HPDE6-E6E7 (cell line): Measurements from ENCODE around the gene MT1X.

Experiments
- DNase-seq: peaks from one replicate; pipeline ENCODE4 v3.0.0; 2011; ENCODE audit warnings: missing footprints; ENCODE audit errors: extremely low spot score

MT1X gene

GRCh38 chr16:56679078-56679730 lies 3.1 kb upstream of the MT1X start:
- DNase-seq = no peak

DNA sequence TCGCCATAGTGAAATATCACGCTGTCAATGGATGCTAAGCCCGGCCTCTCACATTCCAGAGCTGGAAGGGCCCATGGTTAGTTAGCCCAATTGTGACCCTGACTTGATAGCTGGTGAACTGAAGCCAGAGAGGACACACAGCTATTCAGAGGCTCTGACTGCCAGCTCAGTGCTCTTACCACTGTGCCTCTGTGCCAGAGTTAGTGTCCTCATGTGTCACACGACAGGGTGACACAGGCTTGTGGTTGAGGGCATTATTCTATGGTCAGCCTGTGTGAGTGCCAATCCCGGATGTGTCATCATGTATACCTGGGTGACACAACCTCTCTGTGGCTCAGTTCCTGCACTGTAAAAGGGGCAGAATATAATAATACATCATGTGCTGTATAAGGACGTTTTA lies 2.5 kb upstream of the MT1X start:
- DNase-seq = no peak

DNA sequence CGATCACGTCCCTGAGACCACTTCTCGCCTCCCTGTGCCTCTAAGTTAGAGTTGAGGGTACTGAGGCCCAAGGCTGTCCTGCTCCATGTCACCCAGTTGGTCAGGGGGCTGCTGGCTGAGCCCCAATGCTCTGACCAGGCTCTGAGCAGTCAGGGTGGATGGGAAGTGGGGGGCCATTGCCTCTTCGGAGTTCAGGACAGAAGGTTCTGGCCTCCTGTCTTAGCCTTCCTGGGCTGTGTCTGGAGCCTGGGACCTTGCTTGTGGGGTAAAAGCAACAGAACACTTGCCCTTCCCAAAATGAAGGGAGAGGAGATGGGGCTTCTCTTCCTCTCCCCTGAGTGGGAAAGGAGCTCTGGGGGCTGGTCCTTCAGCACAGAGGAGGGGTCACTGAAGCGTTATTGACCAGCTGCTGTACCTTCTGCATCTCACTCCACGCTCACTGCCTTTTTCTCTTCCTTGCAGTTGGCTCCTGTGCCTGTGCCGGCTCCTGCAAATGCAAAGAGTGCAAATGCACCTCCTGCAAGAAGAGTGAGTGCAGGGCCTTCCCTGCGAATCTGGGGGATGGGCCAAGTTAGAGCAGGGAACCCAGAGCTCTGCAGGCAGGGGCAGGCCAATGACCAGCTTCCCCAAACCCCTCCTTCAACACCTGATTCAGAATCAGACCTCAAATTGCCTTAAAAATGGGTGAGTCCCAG lies 580 bp downstream of the MT1X start:
- no peak for DNase-seq

DNA sequence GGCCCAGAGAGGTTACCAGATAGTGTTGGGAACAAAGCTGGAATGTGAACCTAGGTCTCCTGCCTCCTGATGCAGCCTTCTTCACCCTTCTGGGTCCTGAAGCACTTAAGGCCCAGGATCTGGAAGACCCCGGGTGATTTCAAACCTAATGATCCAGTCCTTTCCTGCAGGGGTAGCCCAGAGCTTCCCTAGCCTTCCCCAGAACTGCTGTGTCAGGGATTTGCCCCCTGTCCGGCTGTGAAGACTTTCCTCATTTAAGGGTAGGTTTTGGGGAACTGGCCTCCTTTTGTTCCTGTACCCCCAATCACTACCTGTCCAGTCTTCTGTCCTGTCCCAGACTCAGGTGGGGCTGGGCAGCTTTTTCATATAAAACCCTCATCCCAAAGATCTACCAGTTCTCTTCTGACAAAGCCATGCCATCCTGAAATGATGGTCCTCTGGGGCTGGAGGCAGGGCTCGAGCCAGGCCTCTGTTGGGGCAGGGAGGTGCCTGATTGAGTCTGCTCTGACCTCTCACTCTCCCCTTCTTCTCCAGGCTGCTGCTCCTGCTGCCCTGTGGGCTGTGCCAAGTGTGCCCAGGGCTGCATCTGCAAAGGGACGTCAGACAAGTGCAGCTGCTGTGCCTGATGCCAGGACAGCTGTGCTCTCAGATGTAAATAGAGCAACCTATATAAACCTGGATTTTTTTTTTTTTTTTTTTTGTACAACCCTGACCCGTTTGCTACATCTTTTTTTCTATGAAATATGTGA lies 1.3 kb downstream of the MT1X start:
- no peak for DNase-seq

GRCh38 chr16:56684256-56684925 lies 2.1 kb downstream of the MT1X start:
- no peak for DNase-seq

- DNase-seq = no peak
These were observed 2.8 kb downstream of the MT1X start for GRCh38 chr16:56684926-56685590.

DNA sequence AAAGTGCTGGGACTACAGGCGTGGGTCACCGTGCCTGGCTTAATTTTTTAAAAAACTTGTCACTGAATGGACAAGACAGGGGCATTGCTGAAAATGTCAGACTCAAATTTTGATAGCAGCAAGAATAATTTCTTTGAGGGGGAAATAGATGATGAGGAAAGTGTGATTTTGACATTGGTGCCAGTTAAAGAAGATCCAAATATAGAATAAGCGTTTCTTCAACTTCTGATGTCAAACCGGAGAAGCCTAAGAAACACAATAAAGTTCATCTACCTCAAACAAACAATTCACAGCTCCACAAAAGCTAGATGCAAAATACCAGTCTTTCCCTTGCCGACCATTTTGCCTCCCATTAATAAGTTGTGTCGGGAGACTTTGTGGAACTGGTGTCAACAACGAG lies 4.5 kb downstream of the MT1X start:
- DNase-seq = no peak

DNA sequence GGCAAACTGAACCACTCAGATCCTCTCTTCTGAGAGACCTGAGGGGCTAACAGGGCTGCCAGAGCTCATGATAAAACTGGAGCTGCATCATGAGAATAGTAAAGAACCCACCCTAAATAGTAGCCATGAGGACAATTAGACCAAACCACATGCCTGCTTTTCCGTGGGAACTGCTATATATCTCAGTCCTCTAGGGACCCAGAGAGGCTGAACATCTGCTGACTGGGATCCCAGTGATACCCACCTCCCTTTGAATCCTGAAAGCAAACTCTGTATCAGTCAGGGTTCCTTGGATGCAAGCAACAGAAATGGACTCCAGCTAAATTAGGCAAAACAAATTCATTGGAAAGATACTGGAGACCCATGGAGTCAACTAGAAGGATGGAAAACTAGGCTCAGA lies 6.5 kb downstream of the MT1X start:
- DNase-seq = no peak

GRCh38 chr16:56689171-56689570 lies 6.9 kb downstream of the MT1X start:
- no peak for DNase-seq

DNA sequence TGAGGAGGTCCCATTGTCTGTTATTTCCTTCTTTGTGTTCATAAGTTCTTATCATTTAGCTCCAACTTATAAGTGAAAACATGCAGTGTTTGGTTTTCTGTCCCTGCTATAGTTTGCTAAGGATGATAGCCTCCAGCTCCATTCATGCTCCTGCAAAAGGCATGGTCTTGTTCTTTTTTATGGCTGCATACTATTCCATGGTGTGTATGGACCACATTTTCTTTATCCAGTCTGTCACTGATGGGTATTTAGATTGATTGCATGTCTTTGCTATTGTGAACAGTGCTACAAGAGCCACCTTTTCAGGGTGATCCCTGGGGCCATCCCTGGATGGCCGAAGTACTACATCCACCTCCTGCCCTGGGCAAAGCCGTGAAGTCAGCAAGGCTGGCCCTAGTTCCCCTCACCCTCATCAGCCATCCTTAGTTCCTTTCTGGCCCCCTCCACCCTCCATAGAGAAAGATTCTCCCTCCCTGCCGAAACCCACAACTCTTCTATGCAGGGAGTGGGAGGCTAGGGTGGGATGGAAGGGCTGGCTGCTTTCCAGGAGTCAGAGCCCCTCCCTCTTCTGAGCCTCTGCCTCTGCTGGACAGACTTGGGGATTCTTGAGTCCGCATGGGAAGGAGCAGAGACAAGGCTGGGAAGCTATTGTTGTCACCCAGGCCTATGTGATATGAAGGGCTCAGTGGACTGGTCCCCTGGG lies 8.3 kb downstream of the MT1X start:
- DNase-seq = no peak

GRCh38 chr16:56691885-56692284 lies 9.6 kb downstream of the MT1X start:
- DNase-seq = peak; percentile 98

DNA sequence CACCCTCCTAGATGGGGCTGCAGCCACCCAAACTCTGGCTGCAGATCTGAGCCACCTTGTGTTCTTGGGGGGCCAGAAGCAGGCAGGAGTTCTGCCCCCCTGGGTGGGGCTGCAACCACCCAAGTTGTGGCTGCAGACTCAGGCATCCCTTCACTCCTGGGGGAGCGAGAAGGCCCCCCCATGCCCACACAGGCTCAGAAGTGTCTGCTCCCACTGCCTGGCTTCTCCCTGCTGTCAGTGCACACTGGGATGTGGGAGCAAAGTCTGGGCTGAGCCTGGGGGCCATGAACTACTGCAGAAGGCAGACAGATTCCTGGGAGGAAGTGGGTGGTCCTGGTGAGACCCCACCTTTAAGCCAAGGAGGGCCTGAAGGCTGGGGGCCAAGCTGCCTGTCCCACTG lies 13.0 kb downstream of the MT1X start:
- no peak for DNase-seq

- no peak for DNase-seq
These were observed 15.3 kb downstream of the MT1X start for GRCh38 chr16:56697456-56698155.

- no peak for DNase-seq
These were observed 17.9 kb downstream of the MT1X start for GRCh38 chr16:56700195-56700594.

DNA sequence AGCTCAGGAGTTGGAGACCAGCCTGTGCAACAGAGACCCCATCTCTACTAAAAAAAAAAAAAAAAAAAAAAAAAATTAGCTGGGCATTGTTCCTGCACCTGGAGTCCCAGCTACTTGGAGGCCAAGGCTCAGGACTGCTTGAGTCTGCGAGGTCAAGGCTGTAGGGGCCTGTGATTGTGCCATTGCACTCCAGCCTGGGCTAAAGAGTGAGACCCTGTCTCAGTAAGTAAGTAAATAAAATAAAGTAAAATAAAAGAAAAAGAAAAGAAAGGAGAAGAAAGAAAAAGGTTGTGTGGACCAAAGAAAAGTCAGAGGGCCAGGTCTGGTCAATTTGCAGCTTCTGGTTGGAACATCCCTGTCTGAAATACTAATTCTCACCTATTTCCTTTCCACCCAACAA lies 18.4 kb downstream of the MT1X start:
- no peak for DNase-seq

GRCh38 chr16:56701534-56701933 lies 19.3 kb downstream of the MT1X start:
- DNase-seq = no peak

GRCh38 chr16:56702836-56703235 lies 20.6 kb downstream of the MT1X start:
- no peak for DNase-seq

DNA sequence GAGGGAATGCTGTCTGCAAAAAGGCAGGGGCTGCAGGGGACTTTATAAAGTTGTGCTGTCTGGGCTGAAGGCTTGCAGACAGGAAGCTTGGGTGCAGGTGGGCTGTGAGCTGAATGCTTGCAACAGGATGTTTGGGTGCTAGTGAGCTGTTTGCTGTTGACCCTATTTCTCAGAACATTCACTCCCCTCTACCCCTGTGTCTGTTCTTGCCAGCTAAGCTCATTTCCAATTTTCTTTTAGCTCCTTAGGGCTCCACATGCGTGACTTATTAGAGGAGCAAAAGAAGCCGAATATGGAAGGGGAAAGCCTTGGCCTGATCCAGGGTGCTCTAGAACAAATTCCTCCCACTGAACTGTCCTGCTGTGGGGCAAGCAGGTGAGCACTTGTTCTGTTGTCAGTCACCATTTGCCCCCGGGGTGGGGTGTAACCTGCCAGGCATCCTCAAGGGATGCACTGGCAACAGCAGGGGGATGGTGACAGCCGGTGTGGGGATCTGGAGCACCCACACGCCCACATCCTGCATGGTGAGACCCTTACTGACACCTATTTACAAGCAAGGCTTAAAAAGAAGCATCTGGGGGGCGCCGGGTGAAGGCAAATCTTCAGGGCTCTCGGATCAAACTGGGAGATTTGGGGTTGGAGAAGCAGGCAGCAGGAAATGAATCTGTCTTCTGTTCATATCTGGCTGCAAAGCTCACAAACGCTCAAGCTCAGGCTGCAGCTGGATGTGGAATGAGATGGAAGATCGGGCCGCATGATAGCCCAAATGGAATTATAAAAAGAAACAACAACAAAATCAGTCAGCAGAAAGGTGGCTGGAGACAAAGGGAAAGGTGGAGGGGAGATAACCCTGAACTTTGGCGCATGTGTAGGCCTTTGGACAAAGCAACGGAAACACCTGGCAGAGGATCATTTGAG lies 26.5 kb downstream of the MT1X start:
- DNase-seq = no peak

DNA sequence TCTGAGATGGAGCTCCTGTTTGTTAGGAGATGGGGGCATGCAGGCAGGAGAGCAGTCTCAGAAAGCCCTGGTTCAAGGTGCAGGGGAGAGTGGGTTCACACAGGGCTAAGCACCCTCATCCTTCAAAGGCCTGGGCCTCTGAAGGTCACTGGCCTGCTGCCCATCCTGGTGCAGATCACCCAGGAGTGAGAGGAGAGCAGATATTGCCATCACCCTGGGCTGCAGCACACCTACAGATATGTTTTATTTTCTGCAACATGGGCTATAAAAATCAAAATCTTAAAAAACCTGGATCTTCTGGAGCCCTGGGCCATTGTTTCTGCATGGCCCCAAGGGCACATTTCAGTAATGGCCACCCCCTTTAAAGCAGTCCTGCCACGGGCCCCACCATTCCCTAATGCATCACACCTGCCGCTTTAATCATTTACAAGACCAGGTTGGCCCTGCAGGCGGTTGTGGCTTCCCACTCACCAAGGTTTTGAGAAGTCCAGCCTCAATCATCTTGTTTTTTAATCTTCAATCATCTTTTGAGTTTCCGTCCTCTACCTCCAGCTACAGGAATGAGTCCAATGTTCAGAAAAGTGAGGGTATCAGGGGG lies 27.3 kb downstream of the MT1X start:
- no peak for DNase-seq
